HG02884 (cell line): Measurements from ENCODE around the gene SPACA7.

Experiments
- ATAC-seq: cut with Tn5 transposase; IDR thresholded peaks from one replicate; pipeline ENCODE4 v1.9.1; 2021; ENCODE audit warnings: mild to moderate bottlenecking, moderate library complexity; ENCODE audit not compliant: unreplicated experiment

Gene SPACA7

DNA sequence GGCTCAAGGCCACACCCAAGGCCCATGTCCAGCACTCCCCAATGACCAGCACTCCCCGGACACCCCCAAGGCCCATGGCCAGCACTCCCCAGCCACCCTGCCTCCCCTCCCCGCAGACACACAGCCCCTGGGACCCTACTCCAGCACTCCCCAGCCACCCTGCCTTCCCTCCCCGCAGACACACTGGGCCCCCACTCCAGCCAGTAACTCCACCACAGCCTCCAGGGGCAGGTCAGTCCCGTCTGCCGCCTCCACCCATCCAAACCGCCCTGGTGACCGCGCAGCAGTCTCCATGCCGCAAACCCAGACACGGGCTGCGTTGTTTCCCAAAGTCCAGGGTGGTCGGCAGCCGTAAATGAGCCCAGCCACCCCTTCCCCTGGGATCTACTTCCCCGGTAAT lies 70.7 kb downstream of the SPACA7 start:
- ATAC-seq, result no peak

DNA sequence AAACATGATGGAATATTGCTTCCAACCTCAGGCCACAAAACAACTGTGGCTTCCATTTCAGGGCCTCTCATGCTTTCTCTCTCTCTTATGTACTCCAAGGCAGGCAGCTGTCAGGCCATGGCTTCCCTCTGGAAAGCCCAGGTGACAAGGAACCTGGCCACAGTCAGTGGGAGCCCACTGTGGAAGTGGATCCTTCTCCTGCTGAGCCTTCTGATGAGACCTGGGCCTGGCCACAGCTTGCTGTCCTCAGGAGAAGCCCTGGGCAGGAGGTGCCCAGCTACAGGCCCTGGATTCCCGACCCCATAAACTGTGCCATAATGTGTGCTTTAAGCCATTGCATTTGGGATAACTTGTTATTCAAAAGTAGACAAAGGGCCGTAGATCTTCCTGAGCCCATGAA lies 71.2 kb downstream of the SPACA7 start:
- no peak for ATAC-seq

DNA sequence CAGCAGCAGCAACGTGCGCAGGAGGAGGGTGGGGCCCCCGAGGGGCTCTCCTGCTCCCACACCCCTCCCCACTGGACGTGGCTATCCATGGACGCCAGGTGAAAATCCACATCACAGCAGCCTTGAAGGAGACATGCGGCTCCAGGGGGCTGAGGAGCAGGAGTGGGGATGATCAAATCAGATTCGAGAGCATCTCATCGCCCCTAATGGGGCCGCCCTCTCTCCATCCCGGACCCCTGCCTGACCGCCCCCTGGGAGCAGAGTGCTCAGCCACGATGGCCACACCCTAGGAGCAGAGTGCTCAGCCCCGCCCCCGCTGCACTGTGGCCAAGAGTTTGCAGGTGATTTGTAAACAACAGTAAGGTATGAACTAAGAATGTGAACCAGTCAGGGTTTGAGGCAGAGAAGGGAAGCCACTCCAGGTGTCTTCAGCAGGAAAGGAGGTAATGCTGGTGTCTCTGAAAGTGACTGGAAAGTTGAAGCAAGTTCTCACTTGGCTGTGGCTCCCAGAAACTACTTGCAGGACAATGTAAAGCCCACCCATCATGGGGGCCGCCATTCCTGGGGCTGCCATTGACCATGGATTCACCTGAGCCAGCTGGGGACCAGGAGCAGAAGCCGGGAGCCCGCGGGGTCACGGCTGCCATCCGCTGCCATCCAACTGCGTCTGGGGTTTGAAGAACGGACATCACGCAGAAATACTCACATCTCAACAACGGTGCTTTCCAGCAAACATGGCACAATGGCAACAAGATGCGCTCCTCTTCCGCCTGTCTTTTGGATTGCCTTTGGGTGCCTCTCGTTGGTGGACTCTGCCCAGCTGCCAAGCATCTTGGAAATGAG lies 71.8 kb downstream of the SPACA7 start:
- no peak for ATAC-seq

DNA sequence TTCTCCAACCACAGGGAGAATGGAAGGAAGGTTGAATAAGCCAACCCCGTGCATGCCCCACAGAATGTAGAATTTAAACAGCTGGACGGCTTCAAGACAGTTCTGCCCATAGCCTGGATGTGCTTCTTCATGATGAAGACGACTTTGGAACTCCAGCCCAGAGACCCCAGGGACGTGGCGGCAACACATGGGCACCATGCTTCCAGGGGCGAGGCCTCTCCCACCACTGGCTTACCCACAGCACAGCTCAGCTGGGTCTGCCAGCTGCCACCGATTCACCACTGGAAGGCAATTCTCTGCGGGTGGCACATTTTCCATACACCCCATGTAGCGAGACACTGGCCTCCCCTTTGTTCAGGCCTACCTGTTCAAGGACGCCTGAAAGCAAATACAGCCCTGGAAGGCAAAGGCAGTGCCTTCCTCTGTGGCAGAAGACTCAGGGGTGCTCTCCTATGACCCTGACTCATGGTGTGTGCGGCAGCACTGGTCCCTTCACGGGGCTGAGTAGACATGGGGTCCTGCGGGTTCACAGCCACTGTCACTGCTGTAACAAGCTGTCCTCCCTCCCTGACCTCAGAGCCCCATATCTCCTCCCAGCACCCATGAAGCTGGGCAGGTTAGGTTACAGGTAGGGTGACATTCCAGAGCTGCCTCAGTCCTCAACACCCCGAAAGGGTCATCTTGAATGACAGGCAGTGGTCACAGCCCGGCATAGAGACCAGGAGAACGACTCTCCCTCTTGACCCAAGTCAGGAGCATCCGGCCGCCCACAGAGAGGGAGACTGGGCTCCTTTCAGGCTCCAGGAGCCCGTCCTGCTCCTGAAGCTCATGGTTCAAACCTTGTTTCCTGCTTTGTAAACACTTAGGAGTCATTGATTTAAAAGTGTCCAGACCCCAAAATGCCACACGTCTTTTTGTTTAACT lies 72.7 kb downstream of the SPACA7 start:
- ATAC-seq, result no peak

DNA sequence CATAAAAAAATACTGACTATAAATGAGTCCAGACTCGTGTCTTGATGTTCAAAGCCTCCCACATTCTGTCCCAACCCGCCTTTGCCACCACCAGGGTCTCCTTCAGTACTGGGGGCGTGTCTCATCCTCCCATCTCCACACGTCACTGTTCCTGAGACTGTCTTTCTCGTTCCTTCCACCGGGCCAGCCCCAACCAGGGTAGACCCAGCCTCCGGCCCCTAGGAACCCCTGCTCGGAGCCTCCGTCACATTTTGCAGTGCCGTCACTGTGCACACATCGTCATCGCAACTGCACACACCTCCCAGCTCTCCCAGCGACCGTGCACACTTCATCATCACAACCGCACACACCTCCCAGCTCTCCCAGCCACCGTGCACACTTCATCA lies 73.4 kb downstream of the SPACA7 start:
- ATAC-seq, result no peak

DNA sequence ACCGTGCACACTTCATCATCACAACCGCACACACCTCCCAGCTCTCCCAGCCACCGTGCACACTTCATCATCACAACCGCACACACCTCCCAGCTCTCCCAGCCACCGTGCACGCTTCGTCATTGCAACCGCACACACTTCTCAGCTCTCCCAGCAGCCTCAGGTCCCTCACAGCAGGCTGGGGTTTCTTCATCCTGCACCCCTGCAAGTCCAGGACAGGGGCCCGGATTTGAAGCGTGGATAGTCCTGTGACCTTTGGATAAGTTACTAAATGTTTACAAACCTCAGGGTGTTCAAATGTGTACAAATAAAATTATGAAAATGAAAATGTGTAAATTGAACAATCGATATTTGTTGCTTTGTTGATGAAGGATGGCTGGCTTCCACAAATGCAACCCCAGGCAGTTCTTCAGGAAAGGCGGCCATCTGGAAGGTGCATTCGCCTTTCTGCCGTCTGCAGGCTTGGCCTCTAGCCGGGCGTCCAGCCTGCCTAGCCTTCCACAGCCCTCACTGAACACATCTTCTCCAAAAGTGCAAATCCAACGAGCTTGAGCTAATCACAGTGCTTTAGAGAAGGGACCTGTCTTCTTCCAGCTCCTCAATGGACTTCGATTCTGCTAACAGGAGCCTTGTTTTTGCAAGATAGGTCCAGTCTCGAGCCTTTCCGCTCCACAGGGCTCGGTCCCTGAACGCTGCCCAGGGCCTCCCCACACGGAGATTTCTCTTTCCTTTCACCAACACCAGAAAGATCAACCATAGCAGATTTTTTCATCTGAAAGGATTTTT lies 74.2 kb downstream of the SPACA7 start:
- ATAC-seq, result no peak

DNA sequence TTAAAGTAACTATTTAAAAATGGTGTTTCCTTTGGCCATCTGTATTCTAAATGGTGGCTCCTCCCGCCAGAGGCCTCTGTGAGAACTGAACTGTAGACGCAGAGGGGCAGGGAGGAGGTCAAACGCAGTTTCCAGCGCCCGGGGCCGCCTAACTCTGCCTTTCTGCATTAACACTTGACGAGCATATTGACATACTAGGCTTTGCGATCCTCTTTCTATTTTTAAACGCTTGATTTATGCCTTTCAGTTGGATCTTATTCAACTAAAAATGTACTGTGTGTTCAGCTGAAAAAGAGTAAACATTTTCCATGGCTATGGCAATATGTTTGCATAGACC lies 74.7 kb downstream of the SPACA7 start:
- no peak for ATAC-seq

DNA sequence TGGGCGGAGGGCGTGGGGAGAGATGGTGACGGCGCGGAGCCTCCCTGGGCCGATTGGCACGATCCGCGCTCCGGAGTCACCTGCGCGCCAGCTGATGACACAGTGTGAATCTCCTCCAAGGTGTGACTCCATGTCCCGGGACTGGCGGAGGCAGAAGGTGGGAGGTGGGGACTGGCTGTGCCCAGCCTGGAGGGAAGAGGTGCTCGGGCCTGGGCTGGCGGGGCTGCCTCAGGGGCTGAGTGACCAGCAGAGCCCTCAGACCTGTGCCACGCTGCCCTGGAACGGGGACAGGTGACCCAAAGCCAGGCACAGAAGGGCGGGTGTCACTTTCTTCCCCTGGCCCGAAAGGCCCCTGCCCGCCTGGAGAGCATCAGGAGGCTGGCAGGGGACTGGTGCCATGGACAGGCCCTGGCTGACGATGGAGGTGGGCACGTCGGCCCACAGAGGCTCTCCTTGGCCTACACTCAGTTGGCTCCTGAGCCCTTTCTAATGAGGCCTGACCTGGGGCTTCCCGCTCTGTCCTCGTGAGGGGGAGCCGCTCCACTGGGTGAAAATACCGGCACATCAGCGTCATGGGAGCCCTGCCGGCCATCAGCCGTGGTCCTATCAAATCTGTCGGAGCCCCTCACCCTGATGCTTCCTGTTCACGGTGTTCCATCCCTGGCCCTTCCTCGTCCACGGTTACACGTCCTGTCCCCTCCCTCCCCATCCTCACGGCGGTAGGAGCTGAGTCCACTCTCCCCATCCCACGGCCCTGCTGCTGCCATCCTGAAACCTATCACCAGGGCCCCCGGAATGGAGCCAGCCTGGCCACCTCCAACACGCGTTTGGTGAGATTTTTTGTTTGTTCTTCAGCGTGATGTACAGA lies 75.6 kb downstream of the SPACA7 start:
- ATAC-seq, result no peak

DNA sequence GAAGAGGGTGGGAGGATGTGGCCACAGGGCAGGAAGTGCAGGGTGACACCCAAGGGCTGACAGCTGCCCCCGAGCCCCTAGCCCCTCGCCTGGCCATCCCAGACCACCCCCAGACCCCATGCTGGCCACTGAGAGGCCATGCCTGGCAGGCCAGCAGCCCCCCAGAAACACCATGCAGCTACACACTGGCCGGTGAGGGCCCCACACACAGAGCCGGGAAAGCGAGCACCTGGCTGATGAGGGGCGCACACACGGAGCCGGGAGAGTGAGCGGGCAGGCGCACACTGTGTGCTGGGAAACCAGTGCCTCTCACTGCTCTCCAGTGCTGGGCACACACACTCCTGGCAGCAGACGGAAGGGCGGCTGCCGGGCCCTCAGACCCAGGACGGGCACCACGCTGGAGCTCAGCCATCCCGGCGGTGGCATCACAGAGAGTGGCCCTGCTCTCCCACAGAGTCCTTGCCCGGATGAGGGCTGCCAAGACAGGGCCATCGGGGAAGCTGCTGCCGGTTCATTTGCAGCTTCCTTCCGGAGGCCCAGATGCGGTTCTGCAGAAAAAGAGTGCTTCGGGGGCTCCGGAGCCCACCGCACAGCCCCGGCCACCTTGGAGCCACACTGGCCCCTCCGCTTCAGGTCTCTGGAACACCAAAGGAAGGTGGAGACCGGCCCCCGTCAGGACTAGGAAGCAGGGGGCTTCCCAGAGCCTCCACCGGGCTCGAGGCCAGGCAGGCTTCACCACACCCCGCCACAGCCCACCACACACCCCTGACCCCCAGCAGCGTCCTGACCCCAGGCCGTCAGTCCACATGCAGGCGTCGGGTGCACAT lies 76.4 kb downstream of the SPACA7 start:
- no peak for ATAC-seq

DNA sequence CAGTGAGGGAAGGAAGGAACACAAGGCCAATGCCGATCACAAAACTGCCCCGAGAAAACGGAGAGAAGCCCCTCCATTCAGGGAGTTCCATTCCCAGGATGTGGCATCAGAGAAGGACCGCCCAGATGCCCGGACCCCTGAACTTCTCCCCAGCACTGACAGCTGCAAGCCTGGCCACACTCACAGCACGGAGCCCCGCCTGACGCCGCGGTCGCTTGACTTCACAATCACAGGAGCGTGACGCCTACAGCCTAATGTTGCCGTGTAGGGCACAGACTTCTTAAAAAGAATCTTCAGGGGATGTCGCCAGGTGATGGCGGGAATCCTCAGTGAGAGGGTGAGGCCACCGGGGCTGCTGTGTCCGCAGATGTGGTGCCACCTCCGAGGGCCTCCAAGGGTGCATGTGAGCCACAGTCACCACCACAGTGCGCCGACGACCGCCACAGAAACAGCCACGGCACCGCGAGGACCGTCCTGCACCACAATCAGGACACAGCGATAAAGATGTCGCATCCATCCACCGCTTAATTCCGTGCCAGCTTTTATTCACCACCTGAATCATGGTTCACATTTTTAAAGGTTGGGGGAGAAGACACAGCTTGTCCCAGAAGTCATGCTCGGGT lies 77.2 kb downstream of the SPACA7 start:
- no peak for ATAC-seq

DNA sequence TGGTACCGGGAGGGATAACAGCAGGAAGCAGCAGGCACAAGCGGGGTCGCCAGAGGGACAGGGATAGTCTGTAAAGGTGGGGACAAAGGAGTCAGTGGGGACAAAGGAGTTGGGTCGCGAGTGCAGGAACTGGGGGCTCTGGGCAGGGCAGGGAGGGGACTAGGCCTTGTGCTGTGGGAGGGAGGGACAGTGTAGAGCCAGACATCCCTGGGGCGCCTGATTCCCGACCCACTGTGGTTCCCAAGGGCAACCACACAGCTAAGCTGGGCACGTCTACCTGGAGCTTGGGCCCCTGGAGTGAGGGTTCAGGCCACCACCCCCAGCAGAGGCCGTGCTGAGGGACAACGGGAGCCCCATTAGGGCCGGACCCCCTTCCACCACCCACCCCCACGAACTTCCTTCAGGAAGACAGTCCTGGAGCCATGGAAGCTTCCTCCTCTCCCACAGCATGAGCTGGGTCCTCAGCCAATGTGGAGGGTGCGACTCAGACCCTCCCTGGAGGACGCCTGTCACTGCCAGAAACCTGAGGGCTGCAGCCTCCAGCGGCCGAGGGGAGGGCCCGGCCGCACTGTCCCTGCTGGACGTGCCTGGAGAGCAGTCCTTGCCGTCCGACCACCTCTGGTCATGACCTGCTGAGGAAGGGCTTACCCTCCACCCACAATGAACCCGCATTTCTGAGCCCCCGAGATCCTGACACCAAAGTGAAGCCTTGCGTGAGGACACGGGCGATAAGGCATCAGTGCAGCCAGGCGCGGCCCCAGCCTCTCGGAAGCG lies 77.9 kb downstream of the SPACA7 start:
- ATAC-seq, result no peak

DNA sequence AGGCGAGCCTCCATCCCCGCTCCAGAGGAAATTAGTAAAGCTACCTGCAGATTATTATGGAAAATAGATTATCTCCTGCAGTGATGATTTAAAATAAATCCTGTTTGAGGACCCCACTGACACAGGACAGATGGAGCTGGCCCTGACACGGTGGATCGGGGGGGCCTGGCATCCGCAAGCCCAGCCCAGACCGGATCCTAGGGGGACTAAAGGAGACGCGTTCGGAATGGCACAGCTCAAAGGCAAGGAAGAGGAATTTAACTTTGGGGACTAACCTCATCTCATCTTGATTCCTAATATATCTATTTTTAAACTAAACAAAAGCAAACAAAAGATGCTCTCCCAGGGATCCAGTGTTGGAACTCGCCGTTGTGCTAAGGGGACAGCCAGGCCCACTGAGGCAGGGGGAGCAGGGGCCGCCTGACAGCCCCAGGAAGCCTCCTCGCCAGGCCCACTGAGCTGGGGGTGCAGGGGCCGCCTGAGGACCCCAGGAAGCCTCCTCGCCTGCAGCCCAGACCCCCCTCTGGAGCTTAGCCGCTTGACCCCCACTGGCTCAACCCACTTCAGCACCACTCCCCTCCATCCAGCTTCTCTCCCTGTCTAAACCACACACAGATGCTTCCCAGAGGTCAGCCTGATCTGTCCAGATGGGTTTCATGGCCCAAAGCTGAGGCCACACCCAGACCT lies 78.6 kb downstream of the SPACA7 start:
- no peak for ATAC-seq

DNA sequence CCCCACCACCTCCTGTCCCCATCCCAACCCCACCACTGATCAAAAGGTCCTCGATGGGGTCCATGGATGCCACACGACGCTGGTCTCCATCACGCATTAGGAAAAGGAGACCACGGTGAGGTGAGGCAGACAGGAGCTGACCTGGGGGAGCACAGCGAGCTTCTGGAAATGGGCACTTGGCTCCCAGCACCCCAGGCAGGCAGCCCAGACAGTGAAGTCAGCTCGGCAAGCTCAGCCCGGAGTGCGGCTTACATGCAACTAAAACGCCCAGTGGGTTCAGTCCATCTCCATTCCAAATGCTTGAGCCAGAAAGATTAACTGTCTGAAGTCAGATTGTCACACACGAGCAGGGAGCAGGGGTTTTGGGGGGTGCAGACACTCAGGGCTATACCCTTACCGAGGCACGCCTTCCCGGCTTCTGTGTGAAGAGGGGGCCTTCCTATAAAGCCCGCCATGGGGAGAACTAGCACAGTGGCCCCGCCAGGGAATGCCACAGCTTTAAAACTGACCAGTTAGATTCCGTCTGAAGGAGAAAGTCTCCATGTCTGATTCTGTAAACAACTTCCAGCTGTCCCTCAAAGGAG lies 79.4 kb downstream of the SPACA7 start:
- ATAC-seq, result no peak

DNA sequence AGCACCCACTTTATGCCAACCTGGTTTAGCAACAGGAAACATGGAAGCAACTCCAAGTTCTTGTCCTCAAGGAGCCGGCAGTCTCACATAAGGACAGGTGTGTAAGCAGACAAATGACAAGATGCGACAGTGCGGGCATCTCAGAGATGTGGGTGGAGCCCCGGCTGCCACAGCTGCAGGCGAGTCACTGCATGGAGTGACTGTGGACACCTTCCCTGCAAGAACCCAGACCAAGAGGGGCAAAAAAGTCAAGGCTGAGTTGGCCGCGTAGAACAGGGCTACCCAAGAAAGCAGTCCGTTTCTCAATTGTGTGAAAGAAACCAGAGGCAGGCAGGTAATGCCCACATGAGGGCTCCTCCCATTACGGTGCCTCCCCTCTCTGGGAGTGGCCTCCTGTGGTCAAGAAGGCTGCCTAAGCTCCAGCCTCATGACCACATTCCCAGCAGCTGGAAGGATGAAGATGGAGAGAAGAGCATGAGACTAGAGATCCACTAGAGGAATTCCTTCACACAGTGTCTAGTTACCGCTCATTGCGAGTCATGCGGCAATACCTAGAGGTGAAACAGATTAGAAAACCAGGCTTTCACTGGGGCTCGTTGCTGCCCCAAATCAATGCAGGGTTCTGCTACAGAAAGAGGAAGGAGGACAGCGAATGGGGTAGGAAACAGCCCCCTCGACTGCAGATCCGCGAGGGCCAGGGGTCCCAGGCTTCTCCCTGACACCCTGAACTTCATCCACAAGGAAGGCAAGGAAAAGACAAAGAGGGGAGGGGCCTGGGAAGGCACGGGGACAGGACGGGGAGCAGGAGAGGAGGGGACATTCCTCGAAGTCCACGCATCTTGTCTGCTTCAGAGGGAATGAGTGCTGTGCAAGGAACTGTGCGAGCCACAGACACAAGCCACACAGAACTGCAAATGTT lies 80.2 kb downstream of the SPACA7 start:
- ATAC-seq, result no peak

DNA sequence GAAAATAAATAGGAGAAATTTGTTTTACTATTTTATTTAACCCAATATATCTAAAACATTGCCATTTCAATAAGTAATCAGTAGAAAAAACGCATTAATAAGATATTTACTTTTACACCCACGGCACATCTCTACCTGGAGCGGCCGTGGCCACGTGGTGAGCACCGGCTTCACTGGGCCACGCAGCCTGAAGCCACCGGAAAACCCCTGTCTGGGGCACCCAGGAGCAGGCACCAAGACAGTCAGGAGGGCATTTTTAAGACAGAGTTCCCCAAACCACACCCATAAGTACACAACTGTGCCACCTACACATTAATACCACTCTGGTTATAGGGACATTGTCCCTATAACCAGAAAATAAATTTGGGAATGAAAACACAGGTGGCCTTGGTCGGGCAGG lies 80.9 kb downstream of the SPACA7 start:
- no peak for ATAC-seq

DNA sequence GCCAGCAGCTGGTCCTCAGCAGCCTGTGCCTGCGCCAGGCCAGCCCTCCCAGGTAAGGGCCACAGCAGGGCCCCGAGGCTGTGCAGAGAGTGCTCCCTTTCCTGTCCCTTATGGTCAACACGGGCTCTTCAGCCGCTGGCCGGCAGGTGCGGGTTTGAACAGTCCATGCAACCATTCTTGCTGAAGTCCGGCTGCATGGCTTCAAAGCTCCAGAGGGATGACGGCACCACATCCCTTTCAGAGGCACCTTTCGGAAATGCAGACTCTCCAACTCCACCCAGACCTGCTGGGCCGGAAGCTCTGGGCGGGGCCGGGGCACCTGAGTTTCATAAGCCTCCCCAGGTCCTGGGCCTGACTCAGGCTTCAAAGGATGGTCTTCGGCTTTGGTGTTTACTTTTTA lies 81.3 kb downstream of the SPACA7 start:
- ATAC-seq, result no peak
